ENCODE measurements around the gene MNAT1. TPM values are rescaled to one million over a fixed set of nuclear protein-coding genes. Genes with fewer than 3 reads are reported as not detected.

Gene MNAT1
- total RNA-seq, 1 donor from 2014 or later = 25.5 TPM

- H3K27ac ChIP-seq = no peak overlapping the region
- peaks cover 8% of the 10 kb centered on the region for H3K4me1 ChIP-seq
- no peaks in the 10 kb centered on the region for H3K9me3 ChIP-seq
- ATAC-seq (no peak), DNase-seq (no peak)
- no peaks in the 10 kb centered on the region for H3K36me3 ChIP-seq
- no peaks in the 10 kb centered on the region for H3K27me3 ChIP-seq
- intact Hi-C loops (cut with DNase I) = no loop called here
- no peak overlapping the region for H3K4me3 ChIP-seq
- TF ChIP-seq CTCF (IDR thresholded peaks at IDR 0.05) = no peak
These were observed 125.0 kb downstream of the MNAT1 start for GRCh38 chr14:60859525-60859924.

GRCh38 chr14:60861545-60862140, 127.1 kb downstream of the MNAT1 start:
- Histone ChIP-seq H3K9me3 (no peaks in the 10 kb centered on the region), H3K27ac (peak overlapping the region; percentile 47), H3K27me3 (no peaks in the 10 kb centered on the region), H3K4me1 (peaks cover 18% of the 10 kb centered on the region), H3K4me3 (no peak overlapping the region), H3K36me3 (no peaks in the 10 kb centered on the region)
- intact Hi-C loops (cut with DNase I) = no loop called here
- no peak for TF ChIP-seq CTCF (IDR thresholded peaks at IDR 0.05)
- DNase-seq (no peak), ATAC-seq (peak; percentile 26)

- DNase-seq (no peak), ATAC-seq (peak; percentile 87)
- Histone ChIP-seq H3K27ac (peak overlapping the region; percentile 47), H3K4me3 (no peak overlapping the region), H3K9me3 (no peaks in the 10 kb centered on the region), H3K27me3 (no peaks in the 10 kb centered on the region), H3K4me1 (peaks cover 18% of the 10 kb centered on the region), H3K36me3 (no peaks in the 10 kb centered on the region)
- intact Hi-C loops (cut with DNase I) = no loop called here
- TF ChIP-seq CTCF (IDR thresholded peaks at IDR 0.05) = no peak
These were observed 127.7 kb downstream of the MNAT1 start for GRCh38 chr14:60862283-60862682.

- H3K4me3 ChIP-seq = no peak overlapping the region
- no peaks in the 10 kb centered on the region for H3K36me3 ChIP-seq
- H3K27me3 ChIP-seq = no peaks in the 10 kb centered on the region
- H3K27ac ChIP-seq = no peak overlapping the region
- no peaks in the 10 kb centered on the region for H3K9me3 ChIP-seq
- no peak for TF ChIP-seq CTCF (IDR thresholded peaks at IDR 0.05)
- peaks cover 18% of the 10 kb centered on the region for H3K4me1 ChIP-seq
- intact Hi-C loops (cut with DNase I) = no loop called here
- DNase-seq = no peak
- no peak for ATAC-seq
These were observed 128.7 kb downstream of the MNAT1 start for GRCh38 chr14:60863249-60863648.

GRCh38 chr14:60865378-60866127, 131.0 kb downstream of the MNAT1 start:
- DNase-seq = no peak
- no peaks in the 10 kb centered on the region for H3K9me3 ChIP-seq
- intact Hi-C loops (cut with DNase I) = no loop called here
- TF ChIP-seq CTCF (IDR thresholded peaks at IDR 0.05) = no peak
- H3K36me3 ChIP-seq = no peaks in the 10 kb centered on the region
- ATAC-seq = no peak
- H3K4me1 ChIP-seq = peaks cover 18% of the 10 kb centered on the region
- no peaks in the 10 kb centered on the region for H3K27me3 ChIP-seq
- no peak overlapping the region for H3K4me3 ChIP-seq
- no peak overlapping the region for H3K27ac ChIP-seq

Data from upper lobe of right lung (tissue), 1 donor.